Measurements from ENCODE around the gene GOLGA2.

Gene GOLGA2

GRCh38 chr9:128254362-128254761 lies 21.4 kb downstream of the GOLGA2 start:
- TF ChIP-seq, protein P1, sequence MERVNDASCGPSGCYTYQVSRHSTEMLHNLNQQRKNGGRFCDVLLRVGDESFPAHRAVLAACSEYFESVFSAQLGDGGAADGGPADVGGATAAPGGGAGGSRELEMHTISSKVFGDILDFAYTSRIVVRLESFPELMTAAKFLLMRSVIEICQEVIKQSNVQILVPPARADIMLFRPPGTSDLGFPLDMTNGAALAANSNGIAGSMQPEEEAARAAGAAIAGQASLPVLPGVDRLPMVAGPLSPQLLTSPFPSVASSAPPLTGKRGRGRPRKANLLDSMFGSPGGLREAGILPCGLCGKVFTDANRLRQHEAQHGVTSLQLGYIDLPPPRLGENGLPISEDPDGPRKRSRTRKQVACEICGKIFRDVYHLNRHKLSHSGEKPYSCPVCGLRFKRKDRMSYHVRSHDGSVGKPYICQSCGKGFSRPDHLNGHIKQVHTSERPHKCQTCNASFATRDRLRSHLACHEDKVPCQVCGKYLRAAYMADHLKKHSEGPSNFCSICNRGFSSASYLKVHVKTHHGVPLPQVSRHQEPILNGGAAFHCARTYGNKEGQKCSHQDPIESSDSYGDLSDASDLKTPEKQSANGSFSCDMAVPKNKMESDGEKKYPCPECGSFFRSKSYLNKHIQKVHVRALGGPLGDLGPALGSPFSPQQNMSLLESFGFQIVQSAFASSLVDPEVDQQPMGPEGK (CRISPR knock-in tag; IDR thresholded peaks at IDR 0.05; ENCODE audit: borderline replicate concordance): no peak
- TF ChIP-seq CREB5 (CRISPR knock-in tag; IDR thresholded peaks at IDR 0.05; ENCODE audit: low read depth): no peak
- ATAC-seq: no peak

DNA sequence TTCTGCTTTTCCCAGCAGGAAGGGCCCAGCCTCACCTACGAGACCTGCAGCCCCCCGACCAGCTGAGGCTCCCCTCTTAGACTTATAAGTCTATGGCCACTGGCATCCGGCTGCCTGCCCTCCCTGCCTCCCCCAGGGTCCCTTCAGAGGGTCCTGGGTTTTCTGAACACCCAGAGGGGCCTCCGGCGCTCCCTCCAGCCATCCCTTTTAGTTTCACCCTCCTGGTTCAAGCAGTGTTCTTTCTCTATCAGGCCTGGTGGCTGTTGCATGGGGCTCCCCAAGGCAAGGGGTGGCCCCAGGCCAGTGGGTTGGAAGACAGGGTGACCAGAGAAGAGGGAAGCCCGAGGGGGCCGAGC lies 21.8 kb downstream of the GOLGA2 start:
- ATAC-seq: no peak
- TF ChIP-seq ESRRG (CRISPR knock-in tag; IDR thresholded peaks at IDR 0.05) (no peak), ZNF70 (CRISPR knock-in tag; IDR thresholded peaks at IDR 0.05) (no peak), ARNTL (CRISPR knock-in tag; IDR thresholded peaks at IDR 0.05; ENCODE audit: borderline replicate concordance, low read depth) (no peak), CSDC2 (CRISPR knock-in tag; IDR thresholded peaks at IDR 0.05) (no peak), RARB (CRISPR knock-in tag; IDR thresholded peaks at IDR 0.05) (no peak), TCF4 (CRISPR knock-in tag; IDR thresholded peaks at IDR 0.05; ENCODE audit: borderline replicate concordance) (no peak), OSR1 (CRISPR knock-in tag; IDR thresholded peaks at IDR 0.05) (no peak), CSRNP3 (CRISPR knock-in tag; IDR thresholded peaks at IDR 0.05) (no peak), ZC3H10 (CRISPR knock-in tag; IDR thresholded peaks at IDR 0.05) (no peak), ISL1 (CRISPR knock-in tag; IDR thresholded peaks at IDR 0.05) (no peak), ZNF565 (CRISPR knock-in tag; conservative IDR thresholded peaks at IDR 0.05; ENCODE audit: low read depth) (no peak), ZFP30 (CRISPR knock-in tag; IDR thresholded peaks at IDR 0.05) (no peak), GLIS3 (CRISPR knock-in tag; IDR thresholded peaks at IDR 0.05) (no peak), ZFP3 (CRISPR knock-in tag; IDR thresholded peaks at IDR 0.05) (no peak), BACH2 (CRISPR knock-in tag; IDR thresholded peaks at IDR 0.05; ENCODE audit: borderline replicate concordance) (no peak)
- TF ChIP-seq, protein P2, sequence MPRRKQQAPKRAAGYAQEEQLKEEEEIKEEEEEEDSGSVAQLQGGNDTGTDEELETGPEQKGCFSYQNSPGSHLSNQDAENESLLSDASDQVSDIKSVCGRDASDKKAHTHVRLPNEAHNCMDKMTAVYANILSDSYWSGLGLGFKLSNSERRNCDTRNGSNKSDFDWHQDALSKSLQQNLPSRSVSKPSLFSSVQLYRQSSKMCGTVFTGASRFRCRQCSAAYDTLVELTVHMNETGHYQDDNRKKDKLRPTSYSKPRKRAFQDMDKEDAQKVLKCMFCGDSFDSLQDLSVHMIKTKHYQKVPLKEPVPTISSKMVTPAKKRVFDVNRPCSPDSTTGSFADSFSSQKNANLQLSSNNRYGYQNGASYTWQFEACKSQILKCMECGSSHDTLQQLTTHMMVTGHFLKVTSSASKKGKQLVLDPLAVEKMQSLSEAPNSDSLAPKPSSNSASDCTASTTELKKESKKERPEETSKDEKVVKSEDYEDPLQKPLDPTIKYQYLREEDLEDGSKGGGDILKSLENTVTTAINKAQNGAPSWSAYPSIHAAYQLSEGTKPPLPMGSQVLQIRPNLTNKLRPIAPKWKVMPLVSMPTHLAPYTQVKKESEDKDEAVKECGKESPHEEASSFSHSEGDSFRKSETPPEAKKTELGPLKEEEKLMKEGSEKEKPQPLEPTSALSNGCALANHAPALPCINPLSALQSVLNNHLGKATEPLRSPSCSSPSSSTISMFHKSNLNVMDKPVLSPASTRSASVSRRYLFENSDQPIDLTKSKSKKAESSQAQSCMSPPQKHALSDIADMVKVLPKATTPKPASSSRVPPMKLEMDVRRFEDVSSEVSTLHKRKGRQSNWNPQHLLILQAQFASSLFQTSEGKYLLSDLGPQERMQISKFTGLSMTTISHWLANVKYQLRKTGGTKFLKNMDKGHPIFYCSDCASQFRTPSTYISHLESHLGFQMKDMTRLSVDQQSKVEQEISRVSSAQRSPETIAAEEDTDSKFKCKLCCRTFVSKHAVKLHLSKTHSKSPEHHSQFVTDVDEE (CRISPR knock-in tag; IDR thresholded peaks at IDR 0.05): no peak

- ATAC-seq: no peak
- TF ChIP-seq OSR1 (CRISPR knock-in tag; IDR thresholded peaks at IDR 0.05) (no peak), PPARA (CRISPR knock-in tag; IDR thresholded peaks at IDR 0.05; ENCODE audit: borderline replicate concordance) (no peak), ZFP30 (CRISPR knock-in tag; IDR thresholded peaks at IDR 0.05) (no peak), ISL1 (CRISPR knock-in tag; IDR thresholded peaks at IDR 0.05) (no peak), ZFP3 (CRISPR knock-in tag; IDR thresholded peaks at IDR 0.05) (no peak)
Observed at GRCh38 chr9:128253140-128253990, 22.4 kb downstream of the GOLGA2 start.

DNA sequence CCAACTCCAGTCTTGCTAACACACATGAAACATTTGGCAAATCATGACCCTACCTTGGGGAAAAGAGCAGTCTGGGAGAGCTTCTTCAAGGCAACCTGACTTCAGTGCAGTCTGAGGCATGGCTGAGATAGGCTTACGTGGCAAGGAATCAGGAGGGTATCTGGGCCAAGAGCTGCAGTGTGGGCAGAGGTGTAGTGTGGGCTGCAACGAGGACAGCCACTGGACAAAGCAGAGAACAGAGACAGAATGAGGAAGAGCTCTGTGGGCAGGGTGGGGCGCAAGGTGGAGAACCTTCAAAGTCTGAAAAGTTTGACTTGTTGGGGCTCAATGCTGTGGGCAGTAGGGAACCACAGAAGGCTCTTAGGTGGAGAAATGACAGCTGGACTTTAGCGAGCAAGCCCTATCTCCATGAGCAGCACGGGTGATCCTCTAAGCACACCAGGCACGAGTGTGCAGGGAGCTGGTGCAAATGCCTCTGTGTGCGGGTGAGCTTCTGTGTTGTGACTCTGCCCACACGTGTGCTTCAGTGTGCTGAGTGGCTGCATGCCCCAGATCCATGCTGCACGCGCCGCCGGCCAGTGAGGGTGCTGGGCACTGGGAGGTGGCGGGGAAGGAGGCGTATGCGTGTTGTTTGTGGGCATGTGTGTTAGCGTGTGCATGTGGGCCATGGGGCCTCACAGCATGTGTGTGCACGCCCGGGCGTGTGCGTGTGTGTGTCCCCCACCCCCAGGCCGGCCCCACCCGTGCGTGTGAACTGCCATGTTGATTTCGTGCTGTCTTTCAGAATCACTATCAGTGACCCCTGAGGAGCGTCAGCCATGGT lies 23.3 kb downstream of the GOLGA2 start:
- ATAC-seq: no peak
- TF ChIP-seq CSDC2 (CRISPR knock-in tag; IDR thresholded peaks at IDR 0.05): no peak
- TF ChIP-seq TOX (CRISPR knock-in tag; IDR thresholded peaks at IDR 0.05; ENCODE audit: borderline replicate concordance): no peak
- TF ChIP-seq, protein P2 (CRISPR knock-in tag; IDR thresholded peaks at IDR 0.05): no peak
